ENCODE data around the gene NTM.

DNA sequence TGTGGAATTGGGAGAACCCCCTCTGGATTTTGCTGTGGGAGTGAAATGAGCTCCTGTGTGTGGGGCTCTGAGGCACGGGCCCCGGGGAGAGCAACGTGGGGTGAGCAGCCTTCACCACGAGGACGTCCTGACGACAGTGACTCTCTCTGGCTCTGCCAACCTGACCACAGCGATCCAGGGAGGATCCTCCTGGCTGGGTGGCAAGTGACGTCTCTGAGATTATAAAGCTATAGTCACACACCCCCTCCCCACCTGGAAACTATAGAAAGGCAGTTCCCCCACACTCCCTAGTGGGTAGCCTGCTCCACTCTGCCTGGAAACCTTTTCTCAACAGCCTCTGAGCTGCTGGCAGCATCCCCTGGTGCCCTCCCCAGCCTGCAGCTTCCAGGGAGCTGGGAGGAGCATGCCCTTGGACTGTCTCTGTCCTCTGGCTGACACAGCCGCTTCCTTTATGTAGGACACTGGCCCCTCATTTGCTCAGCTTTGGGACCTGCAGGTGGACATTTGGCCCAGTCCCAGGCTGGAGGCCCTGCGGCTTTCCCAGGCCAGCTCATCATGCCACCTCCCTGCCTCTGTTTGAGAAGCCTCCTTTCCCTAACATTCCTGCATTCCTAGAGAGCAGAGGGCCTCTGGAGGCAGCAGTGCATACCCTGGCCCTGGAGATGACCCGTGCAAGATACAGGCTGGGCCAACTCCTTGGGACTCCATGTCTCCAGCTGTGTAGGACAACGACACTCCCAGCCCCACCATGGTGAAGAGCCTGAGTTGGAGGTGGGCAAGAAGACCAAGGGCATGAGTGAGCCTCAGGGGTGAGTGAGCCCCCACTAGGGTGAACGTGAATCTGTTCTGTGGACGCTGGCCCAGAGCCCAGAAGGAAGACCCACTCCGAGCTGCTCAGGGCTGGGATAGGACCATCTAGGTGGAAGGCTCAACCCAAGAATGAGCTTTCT, 314.0 kb downstream of the NTM start:
- TF ChIP-seq, protein P1, sequence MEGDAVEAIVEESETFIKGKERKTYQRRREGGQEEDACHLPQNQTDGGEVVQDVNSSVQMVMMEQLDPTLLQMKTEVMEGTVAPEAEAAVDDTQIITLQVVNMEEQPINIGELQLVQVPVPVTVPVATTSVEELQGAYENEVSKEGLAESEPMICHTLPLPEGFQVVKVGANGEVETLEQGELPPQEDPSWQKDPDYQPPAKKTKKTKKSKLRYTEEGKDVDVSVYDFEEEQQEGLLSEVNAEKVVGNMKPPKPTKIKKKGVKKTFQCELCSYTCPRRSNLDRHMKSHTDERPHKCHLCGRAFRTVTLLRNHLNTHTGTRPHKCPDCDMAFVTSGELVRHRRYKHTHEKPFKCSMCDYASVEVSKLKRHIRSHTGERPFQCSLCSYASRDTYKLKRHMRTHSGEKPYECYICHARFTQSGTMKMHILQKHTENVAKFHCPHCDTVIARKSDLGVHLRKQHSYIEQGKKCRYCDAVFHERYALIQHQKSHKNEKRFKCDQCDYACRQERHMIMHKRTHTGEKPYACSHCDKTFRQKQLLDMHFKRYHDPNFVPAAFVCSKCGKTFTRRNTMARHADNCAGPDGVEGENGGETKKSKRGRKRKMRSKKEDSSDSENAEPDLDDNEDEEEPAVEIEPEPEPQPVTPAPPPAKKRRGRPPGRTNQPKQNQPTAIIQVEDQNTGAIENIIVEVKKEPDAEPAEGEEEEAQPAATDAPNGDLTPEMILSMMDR (IDR thresholded peaks at IDR 0.05; ENCODE audit: extremely low read depth in 1 of 2, insufficient read depth in 1 of 2, low read depth in 1 of 2, low read length in 2 of 2): no peak
- no peak for TF ChIP-seq POLR2AphosphoS5 (IDR thresholded peaks at IDR 0.05; ENCODE audit: insufficient read depth, low read depth, low read length)
- TF ChIP-seq POLR2A (IDR thresholded peaks at IDR 0.05; ENCODE audit: low read depth, low read length): no peak
- TF ChIP-seq EZH2 (IDR thresholded peaks at IDR 0.05; ENCODE audit: borderline replicate concordance, low read depth, low read length, severe bottlenecking): no peak

All from endothelial cell of umbilical vein (primary cell).